MCF 10A (cell line): ENCODE measurements around the gene MTHFD2L. TPM values are rescaled to one million over a fixed set of nuclear protein-coding genes. Genes with fewer than 3 reads are reported as not detected.

ENCODE experiments used
- BruUV-seq: library from RNA; stranded (reverse); fragments of 400-500 nt; replicated peaks from 2 replicates; lab custom pipeline; 2021; lab: Mats Ljungman, UMichigan
- CTCF ChIA-PET: fragments of 300-600 bp; sonication (Branson Sonifier 250); formaldehyde crosslinking; extraction: SDS; loops from one replicate; lab custom pipeline; 2021; ENCODE audit warnings: antibody characterized with exemption, inconsistent platforms; lab: Yijun Ruan, JAX
- POLR2A ChIA-PET: fragments of 300-600, 350-650 bp; sonication (Branson Sonifier 250); formaldehyde crosslinking; extraction: SDS; loops from one replicate; lab custom pipeline; 2020; ENCODE audit warnings: antibody characterized with exemption, inconsistent platforms; lab: Yijun Ruan, JAX
- DNase-seq: peaks from one replicate; pipeline ENCODE4 v3.0.0-alpha.2; 2018; ENCODE audit not compliant: unreplicated experiment
- H3K27ac Mint-ChIP-seq: one replicate; pipeline ENCODE4 v1.8.0; 2022; ENCODE audit warnings: mild to moderate bottlenecking, low read depth, mixed read lengths; ENCODE audit not compliant: unreplicated experiment
- H3K27me3 Mint-ChIP-seq: one replicate; pipeline ENCODE4 v1.8.0; 2022; ENCODE audit warnings: mixed read lengths; ENCODE audit not compliant: insufficient read depth, unreplicated experiment
- H3K36me3 Mint-ChIP-seq: one replicate; pipeline ENCODE4 v1.8.0; 2022; ENCODE audit warnings: mild to moderate bottlenecking, moderate library complexity, mixed read lengths; ENCODE audit not compliant: insufficient read depth, unreplicated experiment
- H3K4me1 Mint-ChIP-seq: one replicate; pipeline ENCODE4 v1.8.0; 2022; ENCODE audit warnings: mixed read lengths; ENCODE audit not compliant: insufficient read depth, unreplicated experiment
- H3K4me3 Mint-ChIP-seq: one replicate; pipeline ENCODE4 v1.8.0; 2022; ENCODE audit warnings: mild to moderate bottlenecking, moderate library complexity, mixed read lengths; ENCODE audit not compliant: unreplicated experiment
- H3K9me3 Mint-ChIP-seq: one replicate; pipeline ENCODE4 v1.8.0; 2022; ENCODE audit warnings: mixed read lengths; ENCODE audit not compliant: unreplicated experiment
- CTCF ChIP-seq: fragments of 200-600 bp; IDR thresholded peaks from one replicate; pipeline ENCODE4 v1.8.0; 2022; ENCODE audit warnings: antibody characterized with exemption, mild to moderate bottlenecking; ENCODE audit not compliant: unreplicated experiment
- intact Hi-C: fragments of 100-400 bp; cut with micrococcal nuclease; formaldehyde crosslinking; loops from 2 replicates; pipeline ENCODE4 v1.14.1; 2022
- total RNA-seq: library from RNA; stranded (reverse); gene quantifications from 2 replicates; pipeline ENCODE4 v1.2.3, GENCODE V29; 2022

Gene MTHFD2L
- total RNA-seq, 1 experiment from 2014 or later: 113 TPM

- TF ChIP-seq CTCF: no peak
- BruUV-seq: no TSS peak
- DNase-seq: no peak
- H3K36me3 Mint-ChIP-seq: peaks cover 20% of the 10 kb centered on the region
- H3K9me3 Mint-ChIP-seq: no peaks in the 10 kb centered on the region
- ChIA-PET POLR2A (interaction anchor here (0.6 to 6.0 kb wide), 24 partner anchors 9 to 234 kb away, joined by 3 to 132 read pairs (median 8); partner anchors contain the start of genes AREG, CXCL2, EREG and MTHFD2L), CTCF (interaction anchor here (0.6 to 5.5 kb wide), 8 partner anchors 8 to 701 kb away, joined by 3 to 81 read pairs (median 6); no protein-coding TSS in a partner anchor)
- intact Hi-C loops: loop anchor here (5.0 kb wide), 2 partner anchors 195 to 650 kb away; no protein-coding TSS in a partner anchor
- H3K27ac Mint-ChIP-seq: no peak overlapping the region
- H3K4me3 Mint-ChIP-seq: no peak overlapping the region
- no peaks in the 10 kb centered on the region for H3K27me3 Mint-ChIP-seq
- peaks cover 13% of the 10 kb centered on the region for H3K4me1 Mint-ChIP-seq
Observed at GRCh38 chr4:74307170-74307569, 149.3 kb downstream of the MTHFD2L start.

- intact Hi-C loops: loop anchor here (5.0 kb wide), 2 partner anchors 196 to 651 kb away; no protein-coding TSS in a partner anchor
- H3K36me3 Mint-ChIP-seq: peaks cover 26% of the 10 kb centered on the region
- H3K9me3 Mint-ChIP-seq: no peaks in the 10 kb centered on the region
- BruUV-seq: no TSS peak
- H3K27ac Mint-ChIP-seq: peak within 1 kb of the TSS; percentile 90
- H3K4me1 Mint-ChIP-seq: peaks cover 13% of the 10 kb centered on the region
- DNase-seq: peak; percentile 86
- ChIA-PET POLR2A (interaction anchor here (0.6 to 6.0 kb wide), 42 partner anchors 10 to 1999 kb away, joined by 3 to 132 read pairs (median 4); partner anchors contain the start of genes AREG, CXCL2, EREG and MTHFD2L), CTCF (interaction anchor here (0.6 to 5.5 kb wide), 8 partner anchors 19 to 367 kb away, joined by 3 to 81 read pairs (median 3); no protein-coding TSS in a partner anchor)
- H3K27me3 Mint-ChIP-seq: no peaks in the 10 kb centered on the region
- H3K4me3 Mint-ChIP-seq: peak within 1 kb of the TSS; percentile 79
- TF ChIP-seq CTCF: no peak
Observed at GRCh38 chr4:74308215-74308614, 150.3 kb downstream of the MTHFD2L start, which contains the start of gene EPGN. EPGN (plus strand) TSS chr4:74308470; CDS start chr4:74308534, 64 bp downstream.

GRCh38 chr4:74309223-74309622 lies 151.3 kb downstream of the MTHFD2L start:
- Mint-ChIP-seq H3K36me3 (peaks cover 36% of the 10 kb centered on the region), H3K4me3 (peak overlapping the region; percentile 79), H3K9me3 (no peaks in the 10 kb centered on the region), H3K27ac (peak overlapping the region; percentile 90), H3K27me3 (no peaks in the 10 kb centered on the region), H3K4me1 (peaks cover 13% of the 10 kb centered on the region)
- ChIA-PET CTCF (interaction anchor here (0.8 to 5.5 kb wide), 8 partner anchors 30 to 366 kb away, joined by 3 to 81 read pairs (median 4); no protein-coding TSS in a partner anchor), POLR2A (interaction anchor here (0.6 to 6.0 kb wide), 32 partner anchors 10 to 444 kb away, joined by 3 to 132 read pairs (median 4); partner anchors contain the start of gene EREG)
- TF ChIP-seq CTCF: no peak
- intact Hi-C loops: loop anchor here (5.0 kb wide), 2 partner anchors 197 to 652 kb away; no protein-coding TSS in a partner anchor
- DNase-seq: no peak
- no TSS peak for BruUV-seq

- peak; percentile 83 for DNase-seq
- peak; percentile 50 for TF ChIP-seq CTCF
- Mint-ChIP-seq H3K9me3 (no peaks in the 10 kb centered on the region), H3K4me3 (peak overlapping the region; percentile 47), H3K27me3 (no peaks in the 10 kb centered on the region), H3K27ac (no peak overlapping the region), H3K4me1 (peaks cover 26% of the 10 kb centered on the region), H3K36me3 (peaks cover 62% of the 10 kb centered on the region)
- intact Hi-C loops: loop anchor here (1.0 to 10.0 kb wide), 4 partner anchors 84 to 445 kb away; partner anchors contain the start of gene CXCL1
- no TSS peak for BruUV-seq
- ChIA-PET POLR2A (interaction anchor here (1.0 to 1.3 kb wide), 2 partner anchors 81 to 83 kb away, joined by 4 to 5 read pairs; no protein-coding TSS in a partner anchor), CTCF (interaction anchor here (0.6 to 1.7 kb wide), 11 partner anchors 79 to 471 kb away, joined by 3 to 10 read pairs (median 3); no protein-coding TSS in a partner anchor)
Observed at GRCh38 chr4:74311696-74312313, 153.9 kb downstream of the MTHFD2L start.
